ENCODE data around the gene MLLT3.

The MLLT3 gene

GRCh38 chr9:20300430-20301115, 321.7 kb downstream of the MLLT3 start:
- TF ChIP-seq, protein P1, sequence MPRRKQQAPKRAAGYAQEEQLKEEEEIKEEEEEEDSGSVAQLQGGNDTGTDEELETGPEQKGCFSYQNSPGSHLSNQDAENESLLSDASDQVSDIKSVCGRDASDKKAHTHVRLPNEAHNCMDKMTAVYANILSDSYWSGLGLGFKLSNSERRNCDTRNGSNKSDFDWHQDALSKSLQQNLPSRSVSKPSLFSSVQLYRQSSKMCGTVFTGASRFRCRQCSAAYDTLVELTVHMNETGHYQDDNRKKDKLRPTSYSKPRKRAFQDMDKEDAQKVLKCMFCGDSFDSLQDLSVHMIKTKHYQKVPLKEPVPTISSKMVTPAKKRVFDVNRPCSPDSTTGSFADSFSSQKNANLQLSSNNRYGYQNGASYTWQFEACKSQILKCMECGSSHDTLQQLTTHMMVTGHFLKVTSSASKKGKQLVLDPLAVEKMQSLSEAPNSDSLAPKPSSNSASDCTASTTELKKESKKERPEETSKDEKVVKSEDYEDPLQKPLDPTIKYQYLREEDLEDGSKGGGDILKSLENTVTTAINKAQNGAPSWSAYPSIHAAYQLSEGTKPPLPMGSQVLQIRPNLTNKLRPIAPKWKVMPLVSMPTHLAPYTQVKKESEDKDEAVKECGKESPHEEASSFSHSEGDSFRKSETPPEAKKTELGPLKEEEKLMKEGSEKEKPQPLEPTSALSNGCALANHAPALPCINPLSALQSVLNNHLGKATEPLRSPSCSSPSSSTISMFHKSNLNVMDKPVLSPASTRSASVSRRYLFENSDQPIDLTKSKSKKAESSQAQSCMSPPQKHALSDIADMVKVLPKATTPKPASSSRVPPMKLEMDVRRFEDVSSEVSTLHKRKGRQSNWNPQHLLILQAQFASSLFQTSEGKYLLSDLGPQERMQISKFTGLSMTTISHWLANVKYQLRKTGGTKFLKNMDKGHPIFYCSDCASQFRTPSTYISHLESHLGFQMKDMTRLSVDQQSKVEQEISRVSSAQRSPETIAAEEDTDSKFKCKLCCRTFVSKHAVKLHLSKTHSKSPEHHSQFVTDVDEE (CRISPR knock-in tag; IDR thresholded peaks at IDR 0.05): no peak
- TF ChIP-seq ZC3H10 (CRISPR knock-in tag; IDR thresholded peaks at IDR 0.05) (no peak), PPARA (CRISPR knock-in tag; IDR thresholded peaks at IDR 0.05; ENCODE audit: borderline replicate concordance) (no peak), ISL1 (CRISPR knock-in tag; IDR thresholded peaks at IDR 0.05) (no peak), CSDC2 (CRISPR knock-in tag; IDR thresholded peaks at IDR 0.05) (no peak), CSRNP3 (CRISPR knock-in tag; IDR thresholded peaks at IDR 0.05) (no peak), ZNF8 (CRISPR knock-in tag; IDR thresholded peaks at IDR 0.05) (no peak), ARNTL (CRISPR knock-in tag; IDR thresholded peaks at IDR 0.05; ENCODE audit: borderline replicate concordance, low read depth) (no peak), ZNF70 (CRISPR knock-in tag; IDR thresholded peaks at IDR 0.05) (no peak), GLIS3 (CRISPR knock-in tag; IDR thresholded peaks at IDR 0.05) (no peak), OSR1 (CRISPR knock-in tag; IDR thresholded peaks at IDR 0.05) (no peak), ESRRG (CRISPR knock-in tag; IDR thresholded peaks at IDR 0.05) (no peak)
- TF ChIP-seq, protein P2, sequence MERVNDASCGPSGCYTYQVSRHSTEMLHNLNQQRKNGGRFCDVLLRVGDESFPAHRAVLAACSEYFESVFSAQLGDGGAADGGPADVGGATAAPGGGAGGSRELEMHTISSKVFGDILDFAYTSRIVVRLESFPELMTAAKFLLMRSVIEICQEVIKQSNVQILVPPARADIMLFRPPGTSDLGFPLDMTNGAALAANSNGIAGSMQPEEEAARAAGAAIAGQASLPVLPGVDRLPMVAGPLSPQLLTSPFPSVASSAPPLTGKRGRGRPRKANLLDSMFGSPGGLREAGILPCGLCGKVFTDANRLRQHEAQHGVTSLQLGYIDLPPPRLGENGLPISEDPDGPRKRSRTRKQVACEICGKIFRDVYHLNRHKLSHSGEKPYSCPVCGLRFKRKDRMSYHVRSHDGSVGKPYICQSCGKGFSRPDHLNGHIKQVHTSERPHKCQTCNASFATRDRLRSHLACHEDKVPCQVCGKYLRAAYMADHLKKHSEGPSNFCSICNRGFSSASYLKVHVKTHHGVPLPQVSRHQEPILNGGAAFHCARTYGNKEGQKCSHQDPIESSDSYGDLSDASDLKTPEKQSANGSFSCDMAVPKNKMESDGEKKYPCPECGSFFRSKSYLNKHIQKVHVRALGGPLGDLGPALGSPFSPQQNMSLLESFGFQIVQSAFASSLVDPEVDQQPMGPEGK (CRISPR knock-in tag; IDR thresholded peaks at IDR 0.05; ENCODE audit: borderline replicate concordance): no peak
- TF ChIP-seq, protein P3, sequence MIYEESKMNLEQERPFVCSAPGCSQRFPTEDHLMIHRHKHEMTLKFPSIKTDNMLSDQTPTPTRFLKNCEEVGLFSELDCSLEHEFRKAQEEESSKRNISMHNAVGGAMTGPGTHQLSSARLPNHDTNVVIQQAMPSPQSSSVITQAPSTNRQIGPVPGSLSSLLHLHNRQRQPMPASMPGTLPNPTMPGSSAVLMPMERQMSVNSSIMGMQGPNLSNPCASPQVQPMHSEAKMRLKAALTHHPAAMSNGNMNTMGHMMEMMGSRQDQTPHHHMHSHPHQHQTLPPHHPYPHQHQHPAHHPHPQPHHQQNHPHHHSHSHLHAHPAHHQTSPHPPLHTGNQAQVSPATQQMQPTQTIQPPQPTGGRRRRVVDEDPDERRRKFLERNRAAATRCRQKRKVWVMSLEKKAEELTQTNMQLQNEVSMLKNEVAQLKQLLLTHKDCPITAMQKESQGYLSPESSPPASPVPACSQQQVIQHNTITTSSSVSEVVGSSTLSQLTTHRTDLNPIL (CRISPR knock-in tag; IDR thresholded peaks at IDR 0.05; ENCODE audit: low read depth): no peak
- ATAC-seq: no peak

DNA sequence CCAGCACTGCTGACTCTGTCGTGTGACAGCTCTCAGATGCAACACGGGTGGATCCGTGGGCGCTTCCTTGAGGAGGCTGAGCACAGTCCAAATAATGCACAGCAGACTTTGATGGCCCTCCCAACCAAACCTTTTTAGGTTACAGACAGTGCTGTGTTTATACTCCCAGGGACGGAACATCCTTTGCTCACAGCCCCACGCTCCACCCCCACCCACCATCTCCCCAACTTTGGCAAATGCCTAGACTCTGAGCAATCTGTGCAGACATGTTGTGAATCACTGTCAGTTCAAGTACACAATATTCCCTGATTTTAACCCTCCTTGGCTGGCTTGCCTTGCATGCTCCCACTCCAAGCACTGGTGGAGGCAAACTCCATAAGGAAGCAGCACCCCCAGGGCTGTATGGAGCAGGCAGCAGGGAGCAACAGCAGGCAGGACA, 324.6 kb downstream of the MLLT3 start:
- peak; percentile 34; the same call in 2 of the 3 replicates for ATAC-seq
- TF ChIP-seq ISL1 (CRISPR knock-in tag; IDR thresholded peaks at IDR 0.05) (no peak), ZNF565 (CRISPR knock-in tag; conservative IDR thresholded peaks at IDR 0.05; ENCODE audit: low read depth) (no peak), ZC3H10 (CRISPR knock-in tag; IDR thresholded peaks at IDR 0.05) (no peak), ZFP30 (CRISPR knock-in tag; IDR thresholded peaks at IDR 0.05) (no peak), ARNTL (CRISPR knock-in tag; IDR thresholded peaks at IDR 0.05; ENCODE audit: borderline replicate concordance, low read depth) (no peak), TOX (CRISPR knock-in tag; IDR thresholded peaks at IDR 0.05; ENCODE audit: borderline replicate concordance) (no peak), ZNF70 (CRISPR knock-in tag; IDR thresholded peaks at IDR 0.05) (no peak), PPARA (CRISPR knock-in tag; IDR thresholded peaks at IDR 0.05; ENCODE audit: borderline replicate concordance) (no peak), CSRNP3 (CRISPR knock-in tag; IDR thresholded peaks at IDR 0.05) (no peak), TCF4 (CRISPR knock-in tag; IDR thresholded peaks at IDR 0.05; ENCODE audit: borderline replicate concordance) (no peak)
- TF ChIP-seq, protein P4, sequence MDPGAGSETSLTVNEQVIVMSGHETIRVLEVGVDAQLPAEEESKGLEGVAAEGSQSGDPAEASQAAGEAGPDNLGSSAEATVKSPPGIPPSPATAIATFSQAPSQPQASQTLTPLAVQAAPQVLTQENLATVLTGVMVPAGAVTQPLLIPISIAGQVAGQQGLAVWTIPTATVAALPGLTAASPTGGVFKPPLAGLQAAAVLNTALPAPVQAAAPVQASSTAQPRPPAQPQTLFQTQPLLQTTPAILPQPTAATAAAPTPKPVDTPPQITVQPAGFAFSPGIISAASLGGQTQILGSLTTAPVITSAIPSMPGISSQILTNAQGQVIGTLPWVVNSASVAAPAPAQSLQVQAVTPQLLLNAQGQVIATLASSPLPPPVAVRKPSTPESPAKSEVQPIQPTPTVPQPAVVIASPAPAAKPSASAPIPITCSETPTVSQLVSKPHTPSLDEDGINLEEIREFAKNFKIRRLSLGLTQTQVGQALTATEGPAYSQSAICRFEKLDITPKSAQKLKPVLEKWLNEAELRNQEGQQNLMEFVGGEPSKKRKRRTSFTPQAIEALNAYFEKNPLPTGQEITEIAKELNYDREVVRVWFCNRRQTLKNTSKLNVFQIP (CRISPR knock-in tag; IDR thresholded peaks at IDR 0.05; ENCODE audit: borderline replicate concordance, low read depth): no peak
- TF ChIP-seq, protein P1 (CRISPR knock-in tag; IDR thresholded peaks at IDR 0.05): no peak

All from SK-N-SH treated with all-trans-retinoic acid at 6 μM for 48 hours (cell line).